ENCODE data around the gene L3MBTL1. TPM values are rescaled to one million over a fixed set of nuclear protein-coding genes. Genes with fewer than 3 reads are reported as not detected.

Gene L3MBTL1
- total and polyA plus RNA-seq, 2 of the 4 experiments (the other 2 are of a cell fraction) = 2.2 to 4.5 TPM

DNA sequence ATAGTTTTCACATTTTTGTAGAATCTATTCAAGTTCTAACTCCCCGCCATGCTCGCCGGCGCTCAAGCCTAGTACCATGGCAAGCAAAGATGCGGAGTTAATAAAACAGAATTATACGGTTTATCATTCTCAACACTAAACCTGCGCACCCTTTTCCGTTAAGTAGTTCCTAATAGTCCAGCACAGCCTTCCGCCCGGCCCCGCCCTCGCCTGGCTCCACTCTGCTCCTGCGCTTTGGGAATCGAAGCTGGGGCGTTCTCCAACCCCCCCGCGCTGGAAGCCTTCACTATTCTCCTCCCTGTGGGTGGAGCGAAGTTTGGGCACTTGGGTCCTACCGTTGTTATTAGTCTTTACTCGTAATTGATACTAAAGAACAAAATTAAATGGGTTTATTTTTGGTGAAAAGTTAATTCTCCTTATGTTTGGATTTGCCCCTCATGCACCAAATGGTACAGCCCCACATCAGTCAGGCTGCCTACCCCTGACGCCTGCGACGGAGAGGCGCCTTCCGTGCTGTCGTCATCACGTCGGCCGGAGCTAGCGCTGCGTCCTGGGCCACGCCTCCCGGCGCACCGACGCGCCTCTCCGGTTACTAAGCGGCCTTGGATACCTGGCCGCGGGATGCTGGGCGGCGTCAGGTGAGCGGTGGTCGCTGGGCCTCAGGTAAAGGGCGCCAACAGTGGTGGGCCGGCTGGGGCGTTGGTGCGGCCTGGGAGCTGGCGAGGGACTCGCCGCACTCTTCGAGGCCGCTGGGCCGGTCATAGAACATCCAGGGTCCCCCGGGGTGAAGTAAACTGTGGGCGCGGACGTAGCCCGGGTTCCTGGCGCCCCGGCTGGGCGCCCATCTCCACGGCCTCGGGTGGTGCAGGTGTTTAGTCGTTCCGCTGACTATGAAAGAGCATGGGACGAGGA is 83.2 kb downstream of the L3MBTL1 start, which contains the start of gene IFT52:
IFT52 (plus strand) TSS at position 546 of the 912 bp plus-strand sequence. CDS start 3,762 bp downstream, outside the sequence.
- Histone ChIP-seq H2BK20ac (ENCODE audit: low read depth, low read length) (peak within 1 kb of the TSS; percentile 85), H2AK9ac (replicated peaks; ENCODE audit: low read depth, low read length, poor library complexity) (peak within 1 kb of the TSS; percentile 87), H2BK5ac (ENCODE audit: low read depth, low read length, poor library complexity, severe bottlenecking) (peak within 1 kb of the TSS; percentile 89), H3K9me3 (ENCODE audit: control insufficient read depth, insufficient read depth, low read length) (no peaks in the 10 kb centered on the region), H4K5ac (ENCODE audit: low read depth, low read length) (peak within 1 kb of the TSS; percentile 95), H2AFZ (replicated peaks; ENCODE audit: low read length, poor library complexity) (peak within 1 kb of the TSS; percentile 95), H3K4me1 (ENCODE audit: control insufficient read depth, insufficient read depth, low read length) (peaks cover 3% of the 10 kb centered on the region; the same call in 1 of the 2 replicates), H3K23ac (ENCODE audit: low read depth, low read length) (peak within 1 kb of the TSS; percentile 57), H3K9me1 (ENCODE audit: insufficient read depth, low read length) (no peaks in the 10 kb centered on the region; the same call in 1 of the 2 replicates), H3K4me2 (ENCODE audit: low read depth, low read length) (peak within 1 kb of the TSS; percentile 98), H3K4ac (ENCODE audit: low read depth, low read length) (peak within 1 kb of the TSS; percentile 86), H3K56ac (ENCODE audit: extremely low read depth, insufficient read depth, low read length) (peak within 1 kb of the TSS; percentile 98), H3K14ac (replicated peaks; ENCODE audit: low read depth, low read length) (peak within 1 kb of the TSS; percentile 92), H2BK15ac (ENCODE audit: low read depth, low read length) (peak within 1 kb of the TSS; percentile 77; the same call in 1 of the 3 replicates), H3K27me3 (ENCODE audit: control insufficient read depth, insufficient read depth, low read length) (no peaks in the 10 kb centered on the region), H3K9ac (ENCODE audit: low read depth, low read length) (peak within 1 kb of the TSS; percentile 90), H2BK120ac (ENCODE audit: low read depth, low read length) (peak within 1 kb of the TSS; percentile 94), H4K20me1 (ENCODE audit: insufficient read depth, low read length) (no peaks in the 10 kb centered on the region), H4K91ac (ENCODE audit: insufficient read depth, low read depth, low read length) (peak within 1 kb of the TSS; percentile 81), H3K18ac (ENCODE audit: low read depth, low read length) (peak within 1 kb of the TSS; percentile 80), H3K4me3 (ENCODE audit: insufficient read depth, low read depth, low read length) (peak within 1 kb of the TSS; percentile 96), H4K8ac (ENCODE audit: low read depth in 2 of 2, low read length in 2 of 2) (peak within 1 kb of the TSS; percentile 96 to 99), H3K79me1 (ENCODE audit: low read depth in 1 of 2, low read length in 2 of 2) (peaks cover 12 to 16% of the 10 kb centered on the region in 2 experiments), H3K27ac (ENCODE audit: insufficient read depth, low read length) (peak within 1 kb of the TSS; percentile 83), H2AK5ac (ENCODE audit: low read depth, low read length) (peak within 1 kb of the TSS; percentile 65; the same call in 1 of the 2 replicates), H3K36me3 (ENCODE audit: control insufficient read depth, insufficient read depth, low read length) (peaks cover 6% of the 10 kb centered on the region; the same call in 1 of the 2 replicates)
- in situ Hi-C loops (cut with MboI; ENCODE audit: low sequenced_read_pairs) (no loop called here), dilution Hi-C loops (cut with HindIII; ENCODE audit: low sequenced_read_pairs, unreplicated experiment) (no loop called here), intact Hi-C loops (cut with micrococcal nuclease) (loop anchor here (1.0 to 2.0 kb wide), 2 partner anchors 52 to 128 kb away; no protein-coding TSS in a partner anchor)
- CTCF ChIA-PET = interaction anchor here (0.6 to 0.7 kb wide), 2 partner anchors 52 to 575 kb away, joined by 3 read pairs; no protein-coding TSS in a partner anchor
- DNase-seq = peak; percentile 88
- peak; percentile 98 for ATAC-seq (ENCODE audit: low read depth)
- 1% methylated on average over 21 of the region's 68 CpGs; no CpG with 5 or more reads in 1 of the 2 experiments for WGBS, 2 experiments (ENCODE audit: extremely low coverage in 2 of 2, insufficient read length in 1 of 2)
- BruUV-seq (replicated peaks) = no TSS peak
- POLR2A ChIA-PET (ENCODE audit: unreplicated experiment) = interaction anchor here (0.5 kb wide), 1 partner anchor 80 kb away, joined by 3 read pairs; no protein-coding TSS in a partner anchor
- TF ChIP-seq CHD1 (IDR thresholded peaks at IDR 0.05; ENCODE audit: low read depth, low read length) (peak; percentile 86; the same call in 1 of the 2 replicates), MXI1 (IDR thresholded peaks at IDR 0.05; ENCODE audit: borderline replicate concordance, low read depth, low read length) (peak; percentile 82; the same call in 1 of the 2 replicates), FOS (IDR thresholded peaks at IDR 0.05; ENCODE audit: low read depth, low read length) (no peak), SMC3 (IDR thresholded peaks at IDR 0.05; ENCODE audit: low read depth, low read length) (no peak), RAD21 (IDR thresholded peaks at IDR 0.05; ENCODE audit: low read length) (no peak), MAZ (IDR thresholded peaks at IDR 0.05; ENCODE audit: borderline replicate concordance, low read depth, low read length) (peak; percentile 66), BHLHE40 (IDR thresholded peaks at IDR 0.05; ENCODE audit: low read depth, low read length) (peak; percentile 97), CEBPB (IDR thresholded peaks at IDR 0.05; ENCODE audit: low read depth, low read length) (no peak), RCOR1 (IDR thresholded peaks at IDR 0.05; ENCODE audit: insufficient replicate concordance, low read length) (no peak), RFX5 (IDR thresholded peaks at IDR 0.05; ENCODE audit: low read depth, low read length) (no peak), USF2 (IDR thresholded peaks at IDR 0.05; ENCODE audit: low read depth, low read length) (no peak)
- TF ChIP-seq, protein P1, sequence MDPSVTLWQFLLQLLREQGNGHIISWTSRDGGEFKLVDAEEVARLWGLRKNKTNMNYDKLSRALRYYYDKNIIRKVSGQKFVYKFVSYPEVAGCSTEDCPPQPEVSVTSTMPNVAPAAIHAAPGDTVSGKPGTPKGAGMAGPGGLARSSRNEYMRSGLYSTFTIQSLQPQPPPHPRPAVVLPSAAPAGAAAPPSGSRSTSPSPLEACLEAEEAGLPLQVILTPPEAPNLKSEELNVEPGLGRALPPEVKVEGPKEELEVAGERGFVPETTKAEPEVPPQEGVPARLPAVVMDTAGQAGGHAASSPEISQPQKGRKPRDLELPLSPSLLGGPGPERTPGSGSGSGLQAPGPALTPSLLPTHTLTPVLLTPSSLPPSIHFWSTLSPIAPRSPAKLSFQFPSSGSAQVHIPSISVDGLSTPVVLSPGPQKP (IDR thresholded peaks at IDR 0.05; ENCODE audit: borderline replicate concordance, low read depth, low read length) = no peak

Data from IMR-90 (cell line).